Spleen (tissue), 7 donors: ENCODE results near the gene SLC35F3.

Source experiments
- POLR2AphosphoS5 ChIP-seq, 3 donors: sonication (generic); formaldehyde crosslinking; IDR thresholded peaks; one replicate each; pipeline ENCODE4 v1.5.1; 2017; ENCODE audit warnings: antibody characterized with exemption in 3 of 3
- TF ChIP-seq, protein P1 (sequence below), 11 experiments: fragments of 200-600 bp in 7 of 11; fragments of 450-650 bp in 4 of 11; sonication (generic) in 4 of 11; IDR thresholded peaks in 8 of 11; conservative IDR thresholded peaks in 3 of 11; 1 replicate in 7 of 11; 2 replicates in 4 of 11; pipeline versions ENCODE4 v1.4.0 to v1.8.0; 2016 to 2021; ENCODE audit warnings: antibody characterized with exemption in 11 of 11, inconsistent platforms in 4 of 11, mild to moderate bottlenecking in 1 of 11
- donor health status: DM: no; HTN: no; CAD: no; lungs with moderate emphysema.
- donor health status: DM: no; HTN: no; CAD: no.
- donor health status: DM: no; HTN: no; CAD: no.

DNA sequence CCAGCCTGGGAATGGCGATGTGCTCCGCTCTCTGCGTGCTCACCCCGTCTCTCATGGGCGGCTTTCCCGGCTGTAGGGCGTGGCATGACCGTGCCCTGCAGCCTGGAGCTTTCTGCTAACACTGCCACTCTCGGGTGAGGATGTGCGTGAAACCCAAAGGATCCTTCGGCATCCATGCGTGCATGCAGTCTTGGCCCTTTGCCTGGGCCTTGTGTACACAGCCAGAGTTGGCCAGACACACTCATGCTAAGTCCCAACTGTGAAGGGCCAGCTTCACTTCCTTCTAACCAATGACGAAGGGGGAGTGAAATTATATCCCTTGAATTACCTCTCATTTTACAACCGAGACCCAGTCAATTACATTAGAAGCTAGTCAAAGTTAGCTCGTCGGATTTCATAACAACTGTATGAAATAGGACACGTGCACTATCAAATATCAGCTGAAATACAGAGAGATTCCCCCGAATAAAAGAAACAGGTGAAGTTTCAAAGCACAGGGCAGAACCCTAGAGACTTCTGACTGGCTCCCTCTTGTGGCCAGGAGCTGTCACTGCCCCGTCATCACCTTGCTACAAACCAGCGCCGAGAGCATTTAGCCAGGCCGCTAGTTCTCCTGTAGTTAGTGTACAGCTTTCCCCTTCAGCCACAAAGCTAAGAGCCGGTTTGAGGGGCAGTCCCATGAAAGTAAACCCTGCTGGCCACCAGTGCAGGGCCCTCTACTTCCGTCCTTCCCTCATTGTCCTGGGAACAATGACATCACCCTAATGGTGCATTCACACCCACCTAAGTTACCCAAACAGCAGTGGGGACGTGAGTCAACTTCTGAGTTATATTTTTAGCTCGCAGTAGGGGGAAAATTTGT is 405.4 kb downstream of the SLC35F3 start:
- TF ChIP-seq, protein P1, sequence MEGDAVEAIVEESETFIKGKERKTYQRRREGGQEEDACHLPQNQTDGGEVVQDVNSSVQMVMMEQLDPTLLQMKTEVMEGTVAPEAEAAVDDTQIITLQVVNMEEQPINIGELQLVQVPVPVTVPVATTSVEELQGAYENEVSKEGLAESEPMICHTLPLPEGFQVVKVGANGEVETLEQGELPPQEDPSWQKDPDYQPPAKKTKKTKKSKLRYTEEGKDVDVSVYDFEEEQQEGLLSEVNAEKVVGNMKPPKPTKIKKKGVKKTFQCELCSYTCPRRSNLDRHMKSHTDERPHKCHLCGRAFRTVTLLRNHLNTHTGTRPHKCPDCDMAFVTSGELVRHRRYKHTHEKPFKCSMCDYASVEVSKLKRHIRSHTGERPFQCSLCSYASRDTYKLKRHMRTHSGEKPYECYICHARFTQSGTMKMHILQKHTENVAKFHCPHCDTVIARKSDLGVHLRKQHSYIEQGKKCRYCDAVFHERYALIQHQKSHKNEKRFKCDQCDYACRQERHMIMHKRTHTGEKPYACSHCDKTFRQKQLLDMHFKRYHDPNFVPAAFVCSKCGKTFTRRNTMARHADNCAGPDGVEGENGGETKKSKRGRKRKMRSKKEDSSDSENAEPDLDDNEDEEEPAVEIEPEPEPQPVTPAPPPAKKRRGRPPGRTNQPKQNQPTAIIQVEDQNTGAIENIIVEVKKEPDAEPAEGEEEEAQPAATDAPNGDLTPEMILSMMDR (IDR thresholded peaks at IDR 0.05 in 8 of 11, conservative IDR thresholded peaks at IDR 0.05 in 3 of 11), result peak; percentile 60 to 93 (median 81)
- TF ChIP-seq POLR2AphosphoS5 (IDR thresholded peaks at IDR 0.05), result no peak
